HCT116 (cell line): Measurements from ENCODE around the gene CYB5A. TPM values are rescaled to one million over a fixed set of nuclear protein-coding genes. Genes with fewer than 3 reads are reported as not detected.

Source experiments
- ATAC-seq: fragments of 200-7000 bp; cut with Tn5 transposase; 2 replicates; pipeline ENCODE4 v1.9.1; 2020; ENCODE audit warnings: mild to moderate bottlenecking, moderate library complexity
- BruUV-seq: library from RNA; stranded (reverse); fragments of 400-500 nt; replicated peaks from 2 replicates; lab custom pipeline; 2021; lab: Mats Ljungman, UMichigan
- CTCF ChIA-PET: fragments of 300-600 bp; sonication (Branson Sonifier 250); formaldehyde crosslinking; loops from one replicate; lab custom pipeline; 2021; ENCODE audit warnings: antibody characterized with exemption; lab: Charles Lee
- POLR2A ChIA-PET: fragments of 300-600, 350-600 bp; sonication (Branson Sonifier 250); formaldehyde crosslinking; loops from one replicate; lab custom pipeline; 2021; ENCODE audit warnings: antibody characterized with exemption; lab: Charles Lee
- RAD21 ChIA-PET, 2 experiments: fragments of 300-600 bp; sonication (Branson Sonifier 250); formaldehyde crosslinking; loops; one replicate each; lab custom pipeline; 2023; ENCODE audit warnings: low total read pairs in 2 of 2; ENCODE audit not compliant: uncharacterized antibody in 2 of 2, unreplicated experiment in 2 of 2, low non-redundant PET in 1 of 2; lab: Charles Lee
- DNase-seq: peaks from one replicate; pipeline ENCODE4 v3.0.0-alpha.2; 2010; ENCODE audit warnings: low read depth, low spot score
- H2AFZ ChIP-seq: fragments of 200-600 bp; shearing (Covaris generic), sonication (generic); 2 replicates; pipeline ENCODE4 v1.6.1; 2017; ENCODE audit warnings: low read depth, mixed run types, mixed read lengths, antibody characterized with exemption, low read length; ENCODE audit not compliant: poor library complexity, severe bottlenecking
- H3K27ac ChIP-seq: 2 replicates; pipeline ENCODE4 v1.5.1; 2012; ENCODE audit warnings: low read depth, low read length
- H3K27me3 ChIP-seq: fragments of 200-600 bp; sonication (generic); 2 replicates; pipeline ENCODE4 v1.6.1; 2016; ENCODE audit warnings: mixed run types, low read length, mixed read lengths; ENCODE audit not compliant: insufficient read depth
- H3K36me3 ChIP-seq, 2 experiments: fragments of 200-500 bp in 1 of 2; fragments of 200-600 bp in 1 of 2; sonication (Bioruptor generic) in 1 of 2; sonication (generic) in 1 of 2; 2 replicates each; pipeline versions ENCODE4 v1.5.1 to v1.6.1; 2014 to 2016; ENCODE audit warnings: low read length in 2 of 2, inconsistent platforms in 1 of 2, mixed read lengths in 1 of 2, mixed run types in 1 of 2; ENCODE audit not compliant: insufficient read depth in 2 of 2, control insufficient read depth in 1 of 2
- H3K4me1 ChIP-seq, 2 experiments: fragments of 200-600 bp in 1 of 2; sonication (generic) in 1 of 2; 2 replicates each; pipeline versions ENCODE4 v1.5.1 to v1.6.1; 2012 to 2017; ENCODE audit warnings: low read length in 2 of 2, inconsistent platforms in 1 of 2, mild to moderate bottlenecking in 1 of 2, mixed read lengths in 1 of 2, mixed run types in 1 of 2, moderate library complexity in 1 of 2; ENCODE audit not compliant: insufficient read depth in 2 of 2, control insufficient read depth in 1 of 2
- H3K4me2 ChIP-seq: fragments of 200-600 bp; sonication (generic); 2 replicates; pipeline ENCODE4 v1.6.1; 2017; ENCODE audit warnings: mixed run types, low read length, mixed read lengths
- H3K4me3 ChIP-seq, 2 experiments: fragments of 200-600 bp in 1 of 2; sonication (generic) in 1 of 2; replicated peaks in 1 of 2; 2 replicates each; pipeline ENCODE4 v1.5.1; 2011 to 2016; ENCODE audit warnings: low read length in 2 of 2, control low read depth in 1 of 2, low read depth in 1 of 2, mild to moderate bottlenecking in 1 of 2, mixed read lengths in 1 of 2, mixed run types in 1 of 2
- H3K79me2 ChIP-seq: fragments of 200-600 bp; sonication (generic); 2 replicates; pipeline ENCODE4 v1.6.1; 2017; ENCODE audit warnings: mild to moderate bottlenecking, mixed run types, low read length, moderate library complexity, mixed read lengths; ENCODE audit not compliant: insufficient read depth
- H3K9ac ChIP-seq: fragments of 200-600 bp; sonication (generic); 2 replicates; pipeline ENCODE4 v1.6.1; 2016; ENCODE audit warnings: low read length, mixed read lengths
- H3K9me2 ChIP-seq: fragments of 200-600 bp; sonication (generic), shearing (Covaris generic); 2 replicates; pipeline ENCODE4 v1.6.1; 2017; ENCODE audit warnings: mixed run types, mild to moderate bottlenecking, moderate library complexity; ENCODE audit not compliant: insufficient read depth
- H3K9me3 ChIP-seq, 2 experiments: fragments of 200-500 bp in 1 of 2; fragments of 200-600 bp in 1 of 2; sonication (Bioruptor generic) in 1 of 2; sonication (generic) in 1 of 2; 2 replicates each; pipeline ENCODE4 v1.6.1; 2014 to 2017; ENCODE audit warnings: low read length in 2 of 2, mixed read lengths in 2 of 2, inconsistent platforms in 1 of 2, low read depth in 1 of 2, mild to moderate bottlenecking in 1 of 2, mixed run types in 1 of 2, moderate library complexity in 1 of 2; ENCODE audit not compliant: control insufficient read depth in 1 of 2, insufficient read depth in 1 of 2
- H4K20me1 ChIP-seq: fragments of 200-600 bp; sonication (generic), shearing (Covaris generic); 2 replicates; pipeline ENCODE4 v1.6.1; 2017; ENCODE audit warnings: mixed run types, mild to moderate bottlenecking, moderate library complexity; ENCODE audit not compliant: insufficient read depth
- EGR1 ChIP-seq: IDR thresholded peaks from 2 replicates; pipeline ENCODE4 v1.6.1; 2012; ENCODE audit warnings: low read depth
- REST ChIP-seq: IDR thresholded peaks from 2 replicates; pipeline ENCODE4 v1.6.1; 2012; ENCODE audit warnings: low read depth
- YY1 ChIP-seq: IDR thresholded peaks from 2 replicates; pipeline ENCODE4 v1.6.1; 2011; ENCODE audit warnings: low read length, low read depth, moderate library complexity, mild to moderate bottlenecking; ENCODE audit not compliant: insufficient replicate concordance; ENCODE audit errors: extremely low read depth
- ZFX ChIP-seq: fragments of 450-650 bp; IDR thresholded peaks from 2 replicates; pipeline ENCODE4 v1.6.1; 2017
- intact Hi-C: fragments of 100-400 bp; cut with micrococcal nuclease; formaldehyde crosslinking; loops from 2 replicates; pipeline ENCODE4 v1.10.0; 2022
- total RNA-seq: library from RNA; stranded (reverse); gene quantifications from one replicate; pipeline ENCODE4 v1.2.1, GENCODE V29; 2021; ENCODE audit not compliant: unreplicated experiment

CYB5A gene
- total RNA-seq, 1 experiment from 2014 or later = 37.7 TPM

GRCh38 chr18:74334242-74334893 is 42.6 kb upstream of the CYB5A start:
- Histone ChIP-seq H3K4me2 (no peak overlapping the region), H3K9me2 (no peaks in the 10 kb centered on the region), H3K27ac (no peak overlapping the region), H3K4me3 (no peak overlapping the region), H3K79me2 (no peaks in the 10 kb centered on the region), H3K9ac (no peak overlapping the region), H3K36me3 (no peaks in the 10 kb centered on the region), H3K9me3 (no peaks in the 10 kb centered on the region), H3K4me1 (no peaks in the 10 kb centered on the region), H3K27me3 (peaks cover 10% of the 10 kb centered on the region; the same call in 1 of the 2 replicates), H2AFZ (no peak overlapping the region)
- POLR2A ChIA-PET = no interaction called here
- no peak for ATAC-seq
- CTCF ChIA-PET = no interaction called here
- RAD21 ChIA-PET = no interaction called here
- DNase-seq = no peak
- TF ChIP-seq YY1 = no peak
- TF ChIP-seq EGR1 = no peak
- TF ChIP-seq, all 23 proteins: peak for 0
- BruUV-seq = no TSS peak
- H4K20me1 ChIP-seq = no peaks in the 10 kb centered on the region; the same call in 1 of the 2 replicates
- intact Hi-C loops = no loop called here

GRCh38 chr18:74333091-74333490 is 41.3 kb upstream of the CYB5A start:
- no peaks in the 10 kb centered on the region for H3K9me3 ChIP-seq
- no peak overlapping the region for H3K27ac ChIP-seq
- no peaks in the 10 kb centered on the region for H3K36me3 ChIP-seq
- ChIA-PET POLR2A (no interaction called here), CTCF (no interaction called here), RAD21 (no interaction called here)
- no peak overlapping the region for H3K4me2 ChIP-seq
- intact Hi-C loops = no loop called here
- ATAC-seq (no peak), DNase-seq (no peak)
- H3K9ac ChIP-seq = no peak overlapping the region
- BruUV-seq = no TSS peak
- no peaks in the 10 kb centered on the region for H3K4me1 ChIP-seq
- H4K20me1 ChIP-seq = no peaks in the 10 kb centered on the region; the same call in 1 of the 2 replicates
- no peak overlapping the region for H2AFZ ChIP-seq
- no peaks in the 10 kb centered on the region for H3K9me2 ChIP-seq
- no peak overlapping the region for H3K4me3 ChIP-seq
- H3K27me3 ChIP-seq = peaks cover 6% of the 10 kb centered on the region; the same call in 1 of the 2 replicates
- H3K79me2 ChIP-seq = no peaks in the 10 kb centered on the region
- TF ChIP-seq REST = no peak
- TF ChIP-seq ZFX = no peak
